Panc1 (cell line): ENCODE data around the gene TSPAN5. TPM values are rescaled to one million over a fixed set of nuclear protein-coding genes. Genes with fewer than 3 reads are reported as not detected.
A peak's percentile ranks its signal among the peaks of the same experiment; 100 is the strongest.

ENCODE experiments used
- ATAC-seq: fragments of 200-7000 bp; cut with Tn5 transposase; 2 replicates; pipeline ENCODE4 v1.9.1; 2020; ENCODE audit warnings: mild to moderate bottlenecking, moderate library complexity
- BruUV-seq: library from RNA; stranded (reverse); fragments of 400-500 nt; replicated peaks from 2 replicates; lab custom pipeline; 2021; lab: Mats Ljungman, UMichigan
- CTCF ChIA-PET: fragments of 300-600 bp; sonication (Branson Sonifier 250); formaldehyde crosslinking; loops from one replicate; lab custom pipeline; 2022; ENCODE audit warnings: antibody characterized with exemption; lab: Charles Lee
- POLR2A ChIA-PET: fragments of 300-600 bp; sonication (Branson Sonifier 250); formaldehyde crosslinking; loops from one replicate; lab custom pipeline; 2022; ENCODE audit warnings: antibody characterized with exemption; lab: Charles Lee
- DNase-seq: peaks from one replicate; pipeline ENCODE4 v3.0.0-alpha.2; 2010; ENCODE audit warnings: low read depth, low spot score
- H3K27ac ChIP-seq: 2 replicates; pipeline ENCODE4 v1.5.1; 2011; ENCODE audit warnings: mild to moderate bottlenecking, low read length, inconsistent platforms
- H3K27me3 ChIP-seq: fragments of 200-500 bp; sonication (Bioruptor generic); 2 replicates; pipeline ENCODE4 v1.6.0; 2014; ENCODE audit warnings: low read length, inconsistent platforms; ENCODE audit not compliant: control insufficient read depth, insufficient read depth
- H3K36me3 ChIP-seq: fragments of 200-500 bp; sonication (Bioruptor generic); 2 replicates; pipeline ENCODE4 v1.5.1; 2014; ENCODE audit warnings: inconsistent platforms, mild to moderate bottlenecking, low read length, moderate library complexity; ENCODE audit not compliant: control insufficient read depth, insufficient read depth
- H3K4me1 ChIP-seq: 2 replicates; pipeline ENCODE4 v1.5.1; 2011; ENCODE audit warnings: inconsistent platforms, mild to moderate bottlenecking, low read length, moderate library complexity; ENCODE audit not compliant: control insufficient read depth, insufficient read depth
- H3K4me3 ChIP-seq, 2 experiments: 2 replicates each; pipeline ENCODE4 v1.5.1; 2011 to 2012; ENCODE audit warnings: low read depth in 2 of 2, low read length in 2 of 2, mild to moderate bottlenecking in 2 of 2, inconsistent platforms in 1 of 2, moderate library complexity in 1 of 2
- H3K9me3 ChIP-seq: fragments of 200-500 bp; sonication (Bioruptor generic); 2 replicates; pipeline ENCODE4 v1.5.1; 2014; ENCODE audit warnings: low read depth, mild to moderate bottlenecking, inconsistent platforms, low read length, moderate library complexity; ENCODE audit not compliant: control insufficient read depth, insufficient read depth
- POLR2AphosphoS5 ChIP-seq: IDR thresholded peaks from 2 replicates; pipeline ENCODE4 v1.6.1; 2012; ENCODE audit warnings: mild to moderate bottlenecking, low read depth, low read length, moderate library complexity
- SIN3A ChIP-seq: IDR thresholded peaks from 2 replicates; pipeline ENCODE4 v1.6.1; 2012; ENCODE audit warnings: low read depth, mild to moderate bottlenecking, low read length, moderate library complexity, borderline replicate concordance; ENCODE audit not compliant: insufficient read depth
- TCF7L2 ChIP-seq: IDR thresholded peaks from 2 replicates; pipeline ENCODE4 v1.6.1; 2011; ENCODE audit warnings: mild to moderate bottlenecking, low read depth, low read length, inconsistent platforms
- in situ Hi-C: cut with HindIII; loops from 2 replicates; pipeline ENCODE4 v1.10.0; 2016; ENCODE audit warnings: low sequenced_read_pairs, low pct_unique_long_range_greater_than_20kb
- intact Hi-C: fragments of 100-400 bp; cut with micrococcal nuclease; formaldehyde crosslinking; loops from one replicate; pipeline ENCODE4 v1.10.0; 2022; ENCODE audit not compliant: unreplicated experiment
- total RNA-seq: library from RNA; stranded (reverse); gene quantifications from one replicate; pipeline ENCODE4 v1.2.1, GENCODE V29; 2021; ENCODE audit not compliant: unreplicated experiment
- TF ChIP-seq, protein P1 (sequence below): fragments of 450-650 bp; IDR thresholded peaks from 2 replicates; pipeline ENCODE4 v1.5.1; 2017; ENCODE audit warnings: mild to moderate bottlenecking
- TF ChIP-seq, protein P2 (sequence below), 2 experiments: IDR thresholded peaks; 2 replicates each; pipeline ENCODE4 v1.6.1; 2011 to 2012; ENCODE audit warnings: low read depth in 2 of 2, control low read depth in 1 of 2, low read length in 1 of 2, mild to moderate bottlenecking in 1 of 2, moderate library complexity in 1 of 2; ENCODE audit not compliant: insufficient read depth in 1 of 2

TSPAN5 gene
- total RNA-seq, 1 experiment from 2014 or later = 61.9 TPM

DNA sequence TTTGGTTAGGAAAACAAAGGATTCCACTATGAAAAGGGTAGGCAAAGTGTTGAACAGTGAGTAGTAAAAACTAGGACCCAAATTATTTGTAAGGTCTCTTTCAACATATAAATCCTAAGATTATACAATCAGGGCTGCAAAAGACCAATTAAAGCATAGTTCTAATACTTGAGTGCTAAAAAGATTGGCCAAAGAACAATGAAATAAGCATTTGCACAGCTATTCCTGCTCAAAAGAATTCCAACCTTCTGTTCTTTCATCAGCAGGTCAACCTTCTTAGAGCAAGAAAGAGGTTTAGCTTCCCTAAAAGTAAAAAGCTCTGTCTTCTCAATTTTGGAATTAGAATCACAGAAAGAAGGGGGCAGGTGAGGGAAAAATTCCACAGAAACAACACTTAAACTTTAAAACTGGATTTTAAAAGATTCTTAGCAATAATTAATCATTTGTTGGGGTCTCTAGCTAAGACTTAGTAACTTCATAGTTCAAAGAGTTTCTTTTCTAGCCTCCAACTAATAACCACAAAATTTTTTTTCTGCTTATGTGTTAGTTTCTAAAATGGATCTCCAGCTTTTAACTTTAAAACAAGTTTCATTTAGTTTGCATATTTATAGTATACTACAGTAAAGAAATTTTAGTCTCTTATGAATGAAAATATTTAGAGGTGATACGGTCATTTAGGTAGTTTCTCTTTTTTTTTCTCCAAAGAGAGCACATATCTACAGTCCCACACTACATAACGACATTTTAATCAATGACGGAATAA is 16.3 kb downstream of the TSPAN5 start:
- BruUV-seq = no TSS peak
- POLR2A ChIA-PET = no interaction called here
- DNase-seq (no peak), ATAC-seq (no peak)
- in situ Hi-C loops (no loop called here), intact Hi-C loops (no loop called here)
- Histone ChIP-seq H3K36me3 (no peaks in the 10 kb centered on the region), H3K4me3 (no peak overlapping the region), H3K9me3 (no peaks in the 10 kb centered on the region), H3K27ac (peak overlapping the region; percentile 76), H3K27me3 (no peaks in the 10 kb centered on the region), H3K4me1 (peaks cover 76% of the 10 kb centered on the region)
- TF ChIP-seq TCF7L2 (no peak), SIN3A (no peak), POLR2AphosphoS5 (no peak)
- TF ChIP-seq, protein P1, sequence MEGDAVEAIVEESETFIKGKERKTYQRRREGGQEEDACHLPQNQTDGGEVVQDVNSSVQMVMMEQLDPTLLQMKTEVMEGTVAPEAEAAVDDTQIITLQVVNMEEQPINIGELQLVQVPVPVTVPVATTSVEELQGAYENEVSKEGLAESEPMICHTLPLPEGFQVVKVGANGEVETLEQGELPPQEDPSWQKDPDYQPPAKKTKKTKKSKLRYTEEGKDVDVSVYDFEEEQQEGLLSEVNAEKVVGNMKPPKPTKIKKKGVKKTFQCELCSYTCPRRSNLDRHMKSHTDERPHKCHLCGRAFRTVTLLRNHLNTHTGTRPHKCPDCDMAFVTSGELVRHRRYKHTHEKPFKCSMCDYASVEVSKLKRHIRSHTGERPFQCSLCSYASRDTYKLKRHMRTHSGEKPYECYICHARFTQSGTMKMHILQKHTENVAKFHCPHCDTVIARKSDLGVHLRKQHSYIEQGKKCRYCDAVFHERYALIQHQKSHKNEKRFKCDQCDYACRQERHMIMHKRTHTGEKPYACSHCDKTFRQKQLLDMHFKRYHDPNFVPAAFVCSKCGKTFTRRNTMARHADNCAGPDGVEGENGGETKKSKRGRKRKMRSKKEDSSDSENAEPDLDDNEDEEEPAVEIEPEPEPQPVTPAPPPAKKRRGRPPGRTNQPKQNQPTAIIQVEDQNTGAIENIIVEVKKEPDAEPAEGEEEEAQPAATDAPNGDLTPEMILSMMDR = no peak
- TF ChIP-seq, protein P2, sequence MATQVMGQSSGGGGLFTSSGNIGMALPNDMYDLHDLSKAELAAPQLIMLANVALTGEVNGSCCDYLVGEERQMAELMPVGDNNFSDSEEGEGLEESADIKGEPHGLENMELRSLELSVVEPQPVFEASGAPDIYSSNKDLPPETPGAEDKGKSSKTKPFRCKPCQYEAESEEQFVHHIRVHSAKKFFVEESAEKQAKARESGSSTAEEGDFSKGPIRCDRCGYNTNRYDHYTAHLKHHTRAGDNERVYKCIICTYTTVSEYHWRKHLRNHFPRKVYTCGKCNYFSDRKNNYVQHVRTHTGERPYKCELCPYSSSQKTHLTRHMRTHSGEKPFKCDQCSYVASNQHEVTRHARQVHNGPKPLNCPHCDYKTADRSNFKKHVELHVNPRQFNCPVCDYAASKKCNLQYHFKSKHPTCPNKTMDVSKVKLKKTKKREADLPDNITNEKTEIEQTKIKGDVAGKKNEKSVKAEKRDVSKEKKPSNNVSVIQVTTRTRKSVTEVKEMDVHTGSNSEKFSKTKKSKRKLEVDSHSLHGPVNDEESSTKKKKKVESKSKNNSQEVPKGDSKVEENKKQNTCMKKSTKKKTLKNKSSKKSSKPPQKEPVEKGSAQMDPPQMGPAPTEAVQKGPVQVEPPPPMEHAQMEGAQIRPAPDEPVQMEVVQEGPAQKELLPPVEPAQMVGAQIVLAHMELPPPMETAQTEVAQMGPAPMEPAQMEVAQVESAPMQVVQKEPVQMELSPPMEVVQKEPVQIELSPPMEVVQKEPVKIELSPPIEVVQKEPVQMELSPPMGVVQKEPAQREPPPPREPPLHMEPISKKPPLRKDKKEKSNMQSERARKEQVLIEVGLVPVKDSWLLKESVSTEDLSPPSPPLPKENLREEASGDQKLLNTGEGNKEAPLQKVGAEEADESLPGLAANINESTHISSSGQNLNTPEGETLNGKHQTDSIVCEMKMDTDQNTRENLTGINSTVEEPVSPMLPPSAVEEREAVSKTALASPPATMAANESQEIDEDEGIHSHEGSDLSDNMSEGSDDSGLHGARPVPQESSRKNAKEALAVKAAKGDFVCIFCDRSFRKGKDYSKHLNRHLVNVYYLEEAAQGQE (IDR thresholded peaks at IDR 0.05; ENCODE audit: insufficient read depth in 1 of 2, low read depth in 2 of 2, low read length in 1 of 2) = no peak
- CTCF ChIA-PET = no interaction called here

DNA sequence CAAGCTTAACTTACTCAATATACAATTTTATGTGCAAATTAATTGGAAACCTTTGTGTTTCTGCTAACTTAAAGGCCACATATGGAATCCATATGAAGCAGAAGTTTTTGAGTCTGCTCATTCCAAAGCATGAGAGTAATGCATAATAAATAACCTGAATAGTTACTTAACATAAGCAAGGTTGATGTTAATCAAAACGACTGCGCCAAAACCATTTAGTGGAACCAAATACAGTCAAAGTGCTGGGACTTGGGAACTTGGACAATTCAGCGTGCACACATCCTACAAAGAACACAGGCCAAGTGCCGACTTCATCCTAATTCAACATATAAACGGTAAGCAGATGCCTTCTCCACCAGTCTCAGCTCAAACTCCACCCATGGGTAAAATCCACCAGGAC is 17.0 kb downstream of the TSPAN5 start:
- ChIA-PET CTCF (no interaction called here), POLR2A (no interaction called here)
- Histone ChIP-seq H3K27ac (peak overlapping the region; percentile 76; the same call in 1 of the 2 replicates), H3K4me3 (no peak overlapping the region), H3K36me3 (no peaks in the 10 kb centered on the region), H3K4me1 (peaks cover 77% of the 10 kb centered on the region), H3K27me3 (no peaks in the 10 kb centered on the region), H3K9me3 (no peaks in the 10 kb centered on the region)
- DNase-seq (no peak), ATAC-seq (no peak)
- in situ Hi-C loops = no loop called here
- no TSS peak for BruUV-seq
- no peak for TF ChIP-seq POLR2AphosphoS5
- no peak for TF ChIP-seq TCF7L2
- TF ChIP-seq, protein P2 (IDR thresholded peaks at IDR 0.05; ENCODE audit: insufficient read depth in 1 of 2, low read depth in 2 of 2, low read length in 1 of 2) = no peak
- no peak for TF ChIP-seq SIN3A
- TF ChIP-seq, protein P1 = no peak
- intact Hi-C loops = no loop called here
